H1 (cell line): ENCODE results near the gene NFASC. TPM values are rescaled to one million over a fixed set of nuclear protein-coding genes. Genes with fewer than 3 reads are reported as not detected.

Source experiments
- CTCF ChIA-PET: fragments of 300-600 bp; sonication (Branson Sonifier 250); formaldehyde crosslinking; loops from one replicate; lab custom pipeline; 2021; ENCODE audit not compliant: partially characterized antibody; lab: Charles Lee
- POLR2A ChIA-PET: fragments of 300-600 bp; sonication (Branson Sonifier 250); formaldehyde crosslinking; loops from one replicate; lab custom pipeline; 2021; ENCODE audit warnings: inconsistent platforms; ENCODE audit not compliant: partially characterized antibody; lab: Charles Lee
- DNase-seq, 2 experiments: peaks; one replicate each; pipeline versions ENCODE4 v3.0.0 to v3.0.0-alpha.2; 2010 to 2022; ENCODE audit warnings: low spot score in 2 of 2, low read depth in 1 of 2, mixed read lengths in 1 of 2
- FAIRE-seq: peaks from 2 replicates; lab custom pipeline; 2011; peaks lifted over from hg19 to GRCh38; lab: Jason Lieb, UNC
- H2AFZ ChIP-seq: 2 replicates; pipeline ENCODE4 v1.8.1; 2012; ENCODE audit warnings: low read length, inconsistent platforms
- H2AK5ac ChIP-seq: 2 replicates; pipeline ENCODE4 v1.6.1; 2013; ENCODE audit warnings: low read depth, low read length
- H2BK120ac ChIP-seq: replicated peaks from 2 replicates; pipeline ENCODE3; 2013; ENCODE audit warnings: low read depth, low read length, inconsistent platforms
- H2BK12ac ChIP-seq: 2 replicates; pipeline ENCODE4 v1.6.1; 2013; ENCODE audit warnings: low read depth, low read length
- H2BK15ac ChIP-seq: 2 replicates; pipeline ENCODE4 v1.6.1; 2013; ENCODE audit warnings: low read length
- H2BK20ac ChIP-seq: 2 replicates; pipeline ENCODE4 v1.6.1; 2013; ENCODE audit warnings: low read length
- H2BK5ac ChIP-seq: 2 replicates; pipeline ENCODE4 v1.6.1; 2013; ENCODE audit warnings: low read depth, low read length
- H3K14ac ChIP-seq: 2 replicates; pipeline ENCODE4 v1.6.1; 2013; ENCODE audit warnings: inconsistent platforms; ENCODE audit not compliant: insufficient read length
- H3K18ac ChIP-seq: 2 replicates; pipeline ENCODE4 v1.6.1; 2013; ENCODE audit warnings: low read length; ENCODE audit errors: extremely low read depth
- H3K23ac ChIP-seq: 2 replicates; pipeline ENCODE4 v1.6.1; 2013; ENCODE audit warnings: inconsistent platforms; ENCODE audit not compliant: insufficient read length
- H3K23me2 ChIP-seq: 2 replicates; pipeline ENCODE4 v1.6.1; 2013; ENCODE audit warnings: low read depth, low read length
- H3K27ac ChIP-seq: 2 replicates; pipeline ENCODE4 v1.6.1; 2011; ENCODE audit warnings: low read depth, low read length, inconsistent platforms
- H3K27me3 ChIP-seq, 4 experiments: replicated peaks in 1 of 4; 1 replicate in 1 of 4; 2 replicates in 3 of 4; pipeline versions ENCODE4 v1.6.1 to v1.8.1; 2011 to 2013; ENCODE audit warnings: low read length in 3 of 4, mild to moderate bottlenecking in 3 of 4, inconsistent platforms in 2 of 4, mixed read lengths in 2 of 4, moderate library complexity in 1 of 4; ENCODE audit not compliant: control insufficient read depth in 3 of 4, insufficient read depth in 3 of 4; ENCODE audit errors: extremely low read depth in 1 of 4
- H3K36me3 ChIP-seq, 4 experiments: 2 replicates each; pipeline versions ENCODE4 v1.6.1 to v1.8.1; 2011 to 2013; ENCODE audit warnings: mild to moderate bottlenecking in 4 of 4, low read length in 3 of 4, moderate library complexity in 2 of 4, control low read depth in 1 of 4, inconsistent platforms in 1 of 4; ENCODE audit not compliant: insufficient read depth in 4 of 4, control insufficient read depth in 2 of 4
- H3K4ac ChIP-seq: replicated peaks from 2 replicates; pipeline ENCODE3; 2013; ENCODE audit warnings: low read length, low read depth, mixed read lengths, inconsistent platforms; ENCODE audit not compliant: insufficient read length
- H3K4me1 ChIP-seq, 4 experiments: replicated peaks in 1 of 4; 1 replicate in 1 of 4; 2 replicates in 3 of 4; pipeline versions ENCODE4 v1.6.1 to v1.8.1; 2011 to 2013; ENCODE audit warnings: low read length in 3 of 4, inconsistent platforms in 2 of 4, mixed read lengths in 1 of 4; ENCODE audit not compliant: insufficient read depth in 4 of 4, control insufficient read depth in 3 of 4
- H3K4me2 ChIP-seq, 2 experiments: 2 replicates each; pipeline versions ENCODE4 v1.6.1 to v1.8.1; 2011 to 2013; ENCODE audit warnings: low read depth in 2 of 2, low read length in 2 of 2, control low read depth in 1 of 2, inconsistent platforms in 1 of 2, mild to moderate bottlenecking in 1 of 2; ENCODE audit not compliant: insufficient read depth in 1 of 2
- H3K4me3 ChIP-seq, 4 experiments: fragments of 200-600, 300-600 bp in 1 of 4; sonication (generic), shearing (Covaris generic), sonication (Bioruptor Twin) in 1 of 4; 2 replicates each; pipeline versions ENCODE4 v1.5.1 to v1.8.1; 2011 to 2016; ENCODE audit warnings: low read length in 4 of 4, low read depth in 3 of 4, control low read depth in 2 of 4, inconsistent platforms in 2 of 4, mild to moderate bottlenecking in 2 of 4, mixed read lengths in 1 of 4, moderate library complexity in 1 of 4; ENCODE audit not compliant: insufficient read depth in 2 of 4; ENCODE audit errors: extremely low read depth in 1 of 4
- H3K56ac ChIP-seq: replicated peaks from 2 replicates; pipeline ENCODE3; 2013; ENCODE audit warnings: low read depth, mild to moderate bottlenecking, mixed read lengths, low read length, inconsistent platforms; ENCODE audit not compliant: insufficient read length
- H3K79me1 ChIP-seq: 2 replicates; pipeline ENCODE4 v1.6.1; 2013; ENCODE audit warnings: low read depth, low read length, control low read depth
- H3K79me2 ChIP-seq, 2 experiments: 2 replicates each; pipeline versions ENCODE4 v1.6.1 to v1.8.1; 2012 to 2013; ENCODE audit warnings: low read length in 2 of 2, mild to moderate bottlenecking in 2 of 2, inconsistent platforms in 1 of 2; ENCODE audit not compliant: insufficient read depth in 2 of 2, control insufficient read depth in 1 of 2
- H3K9ac ChIP-seq, 4 experiments: replicated peaks in 1 of 4; 1 replicate in 1 of 4; 2 replicates in 3 of 4; pipeline versions ENCODE4 v1.6.1 to v1.8.1; 2011 to 2013; ENCODE audit warnings: low read depth in 3 of 4, low read length in 3 of 4, control low read depth in 2 of 4, mild to moderate bottlenecking in 2 of 4, moderate library complexity in 2 of 4, inconsistent platforms in 1 of 4; ENCODE audit errors: extremely low read depth in 1 of 4
- H3K9me3 ChIP-seq, 2 experiments: 2 replicates each; pipeline versions ENCODE4 v1.6.1 to v1.8.1; 2012 to 2013; ENCODE audit warnings: mild to moderate bottlenecking in 2 of 2, moderate library complexity in 2 of 2, control low read depth in 1 of 2, inconsistent platforms in 1 of 2, low read depth in 1 of 2, low read length in 1 of 2, mixed read lengths in 1 of 2; ENCODE audit not compliant: insufficient read depth in 2 of 2
- H4K20me1 ChIP-seq, 2 experiments: replicated peaks in 1 of 2; 2 replicates each; pipeline versions ENCODE3 to v1.8.1; 2011 to 2013; ENCODE audit warnings: inconsistent platforms in 2 of 2, low read length in 2 of 2, mild to moderate bottlenecking in 1 of 2; ENCODE audit not compliant: insufficient read depth in 2 of 2, control insufficient read depth in 1 of 2
- H4K5ac ChIP-seq: 2 replicates; pipeline ENCODE4 v1.6.1; 2013; ENCODE audit warnings: low read length, low read depth, mixed read lengths, inconsistent platforms; ENCODE audit not compliant: insufficient read length
- H4K8ac ChIP-seq: 2 replicates; pipeline ENCODE4 v1.8.0; 2013; ENCODE audit warnings: mild to moderate bottlenecking, moderate library complexity, low read length, inconsistent platforms; ENCODE audit not compliant: insufficient read depth; ENCODE audit errors: extremely low read depth
- H4K91ac ChIP-seq: replicated peaks from 2 replicates; pipeline ENCODE3; 2013; ENCODE audit warnings: low read length, mixed read lengths, inconsistent platforms; ENCODE audit not compliant: insufficient read length
- ATF2 ChIP-seq: IDR thresholded peaks from 2 replicates; pipeline ENCODE4 v1.6.1; 2012; ENCODE audit warnings: low read length, inconsistent platforms
- CBX5 ChIP-seq: fragments of 300-800, 300-1000 bp; sonication (generic); IDR thresholded peaks from 2 replicates; pipeline ENCODE4 v1.7.1; 2016; ENCODE audit warnings: antibody characterized with exemption, low read length, low read depth
- CREB1 ChIP-seq: IDR thresholded peaks from 2 replicates; pipeline ENCODE4 v1.6.1; 2012; ENCODE audit warnings: inconsistent platforms
- EZH2 ChIP-seq: fragments of 200-600 bp; sonication (generic); IDR thresholded peaks from 2 replicates; pipeline ENCODE4 v1.7.1; 2012; ENCODE audit warnings: low read depth, mild to moderate bottlenecking, moderate library complexity, low read length, inconsistent platforms; ENCODE audit not compliant: severe bottlenecking
- HDAC6 ChIP-seq: IDR thresholded peaks from one replicate; pipeline ENCODE4 v1.7.1; 2012; ENCODE audit warnings: low read depth, mild to moderate bottlenecking, inconsistent platforms, low read length, moderate library complexity
- RXRA ChIP-seq: IDR thresholded peaks from 2 replicates; pipeline ENCODE4 v1.6.1; 2011; ENCODE audit warnings: low read depth, mild to moderate bottlenecking, low read length, moderate library complexity; ENCODE audit not compliant: insufficient read depth
- SAP30 ChIP-seq: fragments of 300-600 bp; sonication (generic); IDR thresholded peaks from 2 replicates; pipeline ENCODE4 v1.7.1; 2012; ENCODE audit warnings: low read length, moderate library complexity, mild to moderate bottlenecking, inconsistent platforms; ENCODE audit not compliant: insufficient read depth, insufficient replicate concordance
- SIN3A ChIP-seq, 2 experiments: IDR thresholded peaks in 1 of 2; conservative IDR thresholded peaks in 1 of 2; 2 replicates each; pipeline ENCODE4 v1.6.1; 2011 to 2012; ENCODE audit warnings: low read length in 2 of 2, improper control_type of control experiment in 1 of 2, low read depth in 1 of 2, mild to moderate bottlenecking in 1 of 2
- SUZ12 ChIP-seq: fragments of 200-600 bp; sonication (generic); IDR thresholded peaks from 2 replicates; pipeline ENCODE4 v1.6.1; 2012; ENCODE audit warnings: mild to moderate bottlenecking, inconsistent platforms, low read length, moderate library complexity, mixed read lengths
- WGBS, 2 experiments: shearing (Covaris generic) in 1 of 2; methylation state at CpG; one replicate each; pipeline versions ENCODE4 v1.1.6 to v1.1.7; 2013 to 2015; ENCODE audit warnings: low lambda C conversion rate in 2 of 2, mixed read lengths in 2 of 2, inconsistent platforms in 1 of 2, low coverage in 1 of 2, missing lambda C conversion rate in 1 of 2; ENCODE audit not compliant: insufficient replicate concordance in 2 of 2, insufficient coverage in 1 of 2, insufficient read length in 1 of 2; ENCODE audit errors: extremely low coverage in 1 of 2, missing lambda C conversion rate in 1 of 2; 5-methylcytosine and 5-hydroxymethylcytosine counted together
- polyA plus RNA-seq, 7 experiments: library from polyadenylated mRNA; depleted of rRNA in 3 of 7; stranded (reverse) in 5 of 7; unstranded in 2 of 7; fragments of >200 nt in 5 of 7; fragments of 200-250 nt in 2 of 7; gene quantifications; 1 replicate in 5 of 7; 2 replicates in 1 of 7; 4 replicates in 1 of 7; pipeline versions ENCODE4 v1.2.1 to v1.2.3, GENCODE V29; 2011 to 2013; ENCODE audit warnings: missing spikeins in 2 of 7, mixed read lengths in 2 of 7
- total RNA-seq: library from RNA; stranded (reverse); fragmentation: NEBNext Ultra II Directional; extraction: Animal tissue kit (Norgen Biotek cat#: 25700); gene quantifications from 2 replicates; pipeline ENCODE4 v1.2.1, GENCODE V29; 2021

Gene NFASC
- total and polyA plus RNA-seq, 2 of the 8 experiments (the other 6 are each of a cell fraction or from before 2014, with no cell fraction given), result 5.0 to 15.2 TPM

DNA sequence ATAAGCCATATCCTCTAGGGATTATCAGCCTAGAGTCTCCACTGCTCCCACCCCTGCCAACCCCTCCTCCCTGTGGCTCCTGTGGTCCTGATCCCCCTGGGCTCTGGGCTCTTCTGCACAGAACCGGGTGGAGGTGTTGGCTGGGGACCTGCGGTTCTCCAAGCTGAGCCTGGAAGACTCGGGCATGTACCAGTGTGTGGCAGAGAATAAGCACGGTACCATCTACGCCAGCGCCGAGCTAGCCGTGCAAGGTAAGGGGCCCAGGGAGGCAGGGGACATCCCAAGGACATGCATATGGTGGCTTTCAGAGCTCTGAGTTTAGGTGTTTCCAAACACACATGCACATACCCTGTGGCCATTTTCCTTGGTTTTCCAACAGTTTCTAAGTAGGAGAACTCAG, 191.7 kb downstream of the NFASC start:
- H3K4me1 ChIP-seq, result peaks cover 0 to 4% (median 2%) of the 10 kb centered on the region in 4 experiments; a peak in 4 of 7 replicates
- no peak overlapping the region for H2BK15ac ChIP-seq
- DNase-seq (no peak), FAIRE-seq (no peak)
- no peak overlapping the region for H3K4me2 ChIP-seq
- no peak overlapping the region for H3K4me3 ChIP-seq
- no peak overlapping the region for H2AK5ac ChIP-seq
- H3K56ac ChIP-seq, result no peak overlapping the region
- H2BK120ac ChIP-seq, result no peak overlapping the region
- no peaks in the 10 kb centered on the region for H3K9me3 ChIP-seq
- no peak overlapping the region for H4K5ac ChIP-seq
- H3K23me2 ChIP-seq, result no peaks in the 10 kb centered on the region
- 95% methylated on average over 8 of the region's 8 CpGs; no CpG with 5 or more reads in 1 of the 2 experiments for WGBS, 2 experiments
- H4K91ac ChIP-seq, result no peak overlapping the region
- no peak overlapping the region for H3K14ac ChIP-seq
- no peak overlapping the region for H3K27ac ChIP-seq
- TF ChIP-seq CREB1 (no peak), EZH2 (no peak), HDAC6 (no peak), RXRA (no peak), CBX5 (no peak), SIN3A (conservative IDR thresholded peaks at IDR 0.05 in 1 of 2, IDR thresholded peaks at IDR 0.05 in 1 of 2; ENCODE audit: low read depth in 1 of 2, low read length in 2 of 2) (no peak), ATF2 (no peak), SAP30 (no peak), SUZ12 (no peak)
- no peak overlapping the region for H3K4ac ChIP-seq
- no peak overlapping the region for H3K23ac ChIP-seq
- no peak overlapping the region for H3K18ac ChIP-seq
- no peaks in the 10 kb centered on the region for H3K79me1 ChIP-seq
- peaks cover 0 to 1% of the 10 kb centered on the region in 2 experiments for H4K20me1 ChIP-seq
- no peaks in the 10 kb centered on the region for H3K27me3 ChIP-seq
- H3K79me2 ChIP-seq, result no peaks in the 10 kb centered on the region
- peak overlapping the region; percentile 62; the same call in 1 of the 2 replicates for H2AFZ ChIP-seq
- no peak overlapping the region for H2BK12ac ChIP-seq
- no peaks in the 10 kb centered on the region for H3K36me3 ChIP-seq
- ChIA-PET CTCF (interaction anchor here (0.7 to 38.9 kb wide), 32 partner anchors 12 to 374 kb away, joined by 3 to 1336 read pairs (median 6); partner anchors contain the start of genes CNTN2 and RBBP5), POLR2A (interaction anchor here (1.2 to 2.5 kb wide), 2 partner anchors 59 to 87 kb away, joined by 3 to 6 read pairs; no protein-coding TSS in a partner anchor)
- H2BK20ac ChIP-seq, result 0 out of 2 replicates have a peak overlapping the region, but pooled peaks have one; percentile 13
- H4K8ac ChIP-seq, result peak overlapping the region; percentile 38; the same call in 1 of the 2 replicates
- H2BK5ac ChIP-seq, result no peak overlapping the region
- H3K9ac ChIP-seq, result no peak overlapping the region
